Hepatocyte (in vitro differentiated cells): Measurements from ENCODE around the gene PPP1R3G.

Source experiments
- CTCF ChIP-seq: fragments of 200-600 bp; sonication (generic); IDR thresholded peaks from 2 replicates; pipeline ENCODE4 v1.5.1; 2016; ENCODE audit warnings: antibody characterized with exemption, mild to moderate bottlenecking; ENCODE audit not compliant: poor library complexity
- EZH2 ChIP-seq: fragments of 200-600 bp; sonication (generic); IDR thresholded peaks from 2 replicates; pipeline ENCODE4 v1.6.1; 2016; ENCODE audit warnings: antibody characterized with exemption, mild to moderate bottlenecking, borderline replicate concordance
- EZH2phosphoT487 ChIP-seq: fragments of 200-600 bp; sonication (generic); IDR thresholded peaks from one replicate; pipeline ENCODE4 v1.6.1; 2018; ENCODE audit warnings: antibody characterized with exemption, mild to moderate bottlenecking, low read depth, moderate library complexity; ENCODE audit not compliant: unreplicated experiment, severe bottlenecking

GRCh38 chr6:5080574-5080973 is 4.6 kb upstream of the PPP1R3G start:
- TF ChIP-seq EZH2 = no peak
- TF ChIP-seq CTCF = no peak
- no peak for TF ChIP-seq EZH2phosphoT487
